Loucy (cell line): ENCODE results near the gene CCDC102B.

ENCODE experiments used
- H2AFZ ChIP-seq: fragments of 200-600 bp; sonication (generic); 2 replicates; pipeline ENCODE4 v1.6.0; 2016; ENCODE audit warnings: antibody characterized with exemption, mild to moderate bottlenecking, low read length, moderate library complexity
- H3F3A ChIP-seq: fragments of 200-600 bp; 2 replicates; pipeline ENCODE4 v1.6.0; 2016; ENCODE audit warnings: antibody characterized with exemption, low read depth, mild to moderate bottlenecking
- H3K27me3 ChIP-seq: fragments of 200-600 bp; sonication (generic); 2 replicates; pipeline ENCODE4 v1.6.1; 2014; ENCODE audit warnings: low read length, mild to moderate bottlenecking; ENCODE audit not compliant: insufficient read depth, poor library complexity, severe bottlenecking
- H3K36me3 ChIP-seq: fragments of 200-600 bp; sonication (generic); 2 replicates; pipeline ENCODE4 v1.6.1; 2016; ENCODE audit warnings: low read length; ENCODE audit not compliant: insufficient read depth
- H3K4me1 ChIP-seq: fragments of 200-600 bp; sonication (generic); 2 replicates; pipeline ENCODE4 v1.5.1; 2014; ENCODE audit warnings: low read length, mild to moderate bottlenecking; ENCODE audit not compliant: insufficient read depth, poor library complexity, severe bottlenecking
- H3K4me2 ChIP-seq: fragments of 200-600 bp; sonication (generic); 2 replicates; pipeline ENCODE4 v1.6.0; 2014; ENCODE audit warnings: antibody characterized with exemption, low read length, low read depth, mild to moderate bottlenecking; ENCODE audit not compliant: poor library complexity, severe bottlenecking
- H3K4me3 ChIP-seq: fragments of 200-600 bp; sonication (generic); 2 replicates; pipeline ENCODE4 v1.5.1; 2014; ENCODE audit warnings: low read length, mild to moderate bottlenecking, mixed read lengths; ENCODE audit not compliant: poor library complexity, severe bottlenecking
- H3K79me2 ChIP-seq: fragments of 200-600 bp; sonication (generic); 2 replicates; pipeline ENCODE4 v1.6.1; 2014; ENCODE audit warnings: low read length; ENCODE audit not compliant: insufficient read depth
- H3K9ac ChIP-seq: fragments of 200-600 bp; sonication (generic); 2 replicates; pipeline ENCODE4 v1.6.0; 2014; ENCODE audit warnings: mild to moderate bottlenecking, low read depth, low read length, moderate library complexity; ENCODE audit not compliant: poor library complexity, severe bottlenecking
- H3K9me2 ChIP-seq: fragments of 200-600 bp; sonication (generic); replicated peaks from 2 replicates; pipeline ENCODE4 v1.6.1; 2016; ENCODE audit warnings: low read depth, low read length, mixed read lengths
- H3K9me3 ChIP-seq: fragments of 200-600 bp; sonication (generic); 2 replicates; pipeline ENCODE4 v1.6.1; 2014; ENCODE audit warnings: mild to moderate bottlenecking, antibody characterized with exemption, low read length, low read depth; ENCODE audit not compliant: insufficient read depth
- H4K20me1 ChIP-seq: fragments of 200-600 bp; sonication (generic); 2 replicates; pipeline ENCODE4 v1.6.0; 2014; ENCODE audit warnings: antibody characterized with exemption, low read length, mild to moderate bottlenecking; ENCODE audit not compliant: insufficient read depth, poor library complexity, severe bottlenecking
- EZH2phosphoT487 ChIP-seq: fragments of 200-600 bp; IDR thresholded peaks from 2 replicates; pipeline ENCODE4 v1.6.1; 2018; ENCODE audit warnings: antibody characterized with exemption, mild to moderate bottlenecking, moderate library complexity, borderline replicate concordance
- TF ChIP-seq, protein P1 (sequence below): fragments of 200-600 bp; sonication (generic); conservative IDR thresholded peaks from 2 replicates; pipeline ENCODE4 v1.5.1; 2014; ENCODE audit warnings: mild to moderate bottlenecking, antibody characterized with exemption, low read length

Gene CCDC102B

DNA sequence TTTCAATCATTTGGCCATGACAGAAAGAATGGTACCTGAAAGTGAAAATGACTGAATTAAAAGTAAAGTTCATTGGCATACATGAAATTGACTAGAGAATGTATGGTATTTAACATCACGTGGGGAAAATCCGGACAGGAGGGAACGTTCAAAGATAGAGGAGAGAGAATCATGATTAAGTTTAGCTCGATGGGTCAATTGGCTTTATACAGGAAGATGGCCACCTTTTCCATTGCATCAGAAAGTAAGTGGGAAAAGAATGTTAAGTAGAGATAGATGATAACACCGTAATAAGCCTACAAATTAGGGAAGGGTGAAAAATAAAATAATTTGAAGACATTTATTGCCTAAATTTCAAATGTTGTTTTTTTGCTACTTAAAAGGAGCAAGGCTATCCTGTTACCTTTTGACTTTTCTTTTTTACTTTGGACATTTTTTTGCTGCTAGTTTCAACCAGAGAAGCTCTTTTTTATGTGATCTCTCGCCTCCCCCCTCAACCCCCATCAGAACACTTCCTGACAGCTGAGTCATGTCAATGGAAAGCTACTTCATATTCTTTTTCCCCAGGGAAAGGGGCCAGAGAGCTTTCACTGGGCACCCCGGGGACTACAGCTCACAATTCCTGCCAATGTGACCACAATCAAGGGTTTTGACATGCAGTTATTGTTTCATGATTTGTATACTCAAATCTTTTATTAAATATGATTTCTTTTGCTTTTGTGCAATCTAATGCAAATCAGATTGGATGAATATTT lies 767 bp upstream of the CCDC102B start:
- peak overlapping the region; percentile 65 for H3K4me2 ChIP-seq
- H3F3A ChIP-seq: no peaks in the 10 kb centered on the region
- no peaks in the 10 kb centered on the region for H3K9me3 ChIP-seq
- H3K79me2 ChIP-seq: no peaks in the 10 kb centered on the region
- H3K9me2 ChIP-seq: no peaks in the 10 kb centered on the region
- TF ChIP-seq, protein P1, sequence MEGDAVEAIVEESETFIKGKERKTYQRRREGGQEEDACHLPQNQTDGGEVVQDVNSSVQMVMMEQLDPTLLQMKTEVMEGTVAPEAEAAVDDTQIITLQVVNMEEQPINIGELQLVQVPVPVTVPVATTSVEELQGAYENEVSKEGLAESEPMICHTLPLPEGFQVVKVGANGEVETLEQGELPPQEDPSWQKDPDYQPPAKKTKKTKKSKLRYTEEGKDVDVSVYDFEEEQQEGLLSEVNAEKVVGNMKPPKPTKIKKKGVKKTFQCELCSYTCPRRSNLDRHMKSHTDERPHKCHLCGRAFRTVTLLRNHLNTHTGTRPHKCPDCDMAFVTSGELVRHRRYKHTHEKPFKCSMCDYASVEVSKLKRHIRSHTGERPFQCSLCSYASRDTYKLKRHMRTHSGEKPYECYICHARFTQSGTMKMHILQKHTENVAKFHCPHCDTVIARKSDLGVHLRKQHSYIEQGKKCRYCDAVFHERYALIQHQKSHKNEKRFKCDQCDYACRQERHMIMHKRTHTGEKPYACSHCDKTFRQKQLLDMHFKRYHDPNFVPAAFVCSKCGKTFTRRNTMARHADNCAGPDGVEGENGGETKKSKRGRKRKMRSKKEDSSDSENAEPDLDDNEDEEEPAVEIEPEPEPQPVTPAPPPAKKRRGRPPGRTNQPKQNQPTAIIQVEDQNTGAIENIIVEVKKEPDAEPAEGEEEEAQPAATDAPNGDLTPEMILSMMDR: no peak
- TF ChIP-seq EZH2phosphoT487: no peak
- H3K27me3 ChIP-seq: no peaks in the 10 kb centered on the region
- H3K4me3 ChIP-seq: peak overlapping the region; percentile 55
- no peaks in the 10 kb centered on the region for H3K36me3 ChIP-seq
- no peak overlapping the region for H3K9ac ChIP-seq
- no peak overlapping the region for H2AFZ ChIP-seq
- H4K20me1 ChIP-seq: no peaks in the 10 kb centered on the region
- peaks cover 26% of the 10 kb centered on the region for H3K4me1 ChIP-seq

- no peaks in the 10 kb centered on the region for H3F3A ChIP-seq
- no peak overlapping the region for H2AFZ ChIP-seq
- H3K9ac ChIP-seq: no peak overlapping the region
- no peaks in the 10 kb centered on the region for H3K79me2 ChIP-seq
- H3K9me2 ChIP-seq: no peaks in the 10 kb centered on the region
- H4K20me1 ChIP-seq: no peaks in the 10 kb centered on the region
- H3K27me3 ChIP-seq: no peaks in the 10 kb centered on the region
- no peaks in the 10 kb centered on the region for H3K9me3 ChIP-seq
- H3K4me2 ChIP-seq: no peak overlapping the region
- H3K4me3 ChIP-seq: no peak overlapping the region
- H3K4me1 ChIP-seq: peaks cover 26% of the 10 kb centered on the region
- no peaks in the 10 kb centered on the region for H3K36me3 ChIP-seq
- no peak for TF ChIP-seq EZH2phosphoT487
- TF ChIP-seq, protein P1: no peak
Measured at GRCh38 chr18:68800075-68800474, 2.2 kb downstream of the CCDC102B start.

DNA sequence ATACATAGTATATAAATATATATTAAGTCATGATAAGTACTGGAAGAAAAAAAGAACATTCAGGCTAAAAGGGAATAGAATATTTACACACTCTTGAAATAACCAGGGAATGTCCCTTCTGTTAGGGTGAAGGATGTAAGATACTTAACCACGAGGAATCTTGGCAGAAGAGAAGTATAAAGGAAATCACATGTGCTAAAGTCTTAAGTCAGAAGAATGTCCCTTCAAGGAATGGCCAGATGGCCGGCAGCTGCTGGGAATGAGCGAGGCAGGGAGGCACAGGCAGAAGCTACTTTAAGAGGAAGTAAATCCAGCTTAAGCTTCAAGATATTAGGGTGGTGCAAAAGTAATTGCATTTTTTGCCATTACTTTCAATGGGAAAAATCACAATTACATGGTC lies 5.5 kb downstream of the CCDC102B start:
- no peak overlapping the region for H3K4me2 ChIP-seq
- H3K9me2 ChIP-seq: no peaks in the 10 kb centered on the region
- H3K9me3 ChIP-seq: no peaks in the 10 kb centered on the region
- H3K36me3 ChIP-seq: no peaks in the 10 kb centered on the region
- H3K79me2 ChIP-seq: no peaks in the 10 kb centered on the region
- no peak for TF ChIP-seq EZH2phosphoT487
- H2AFZ ChIP-seq: no peak overlapping the region
- H3K4me1 ChIP-seq: peaks cover 2% of the 10 kb centered on the region
- H3K4me3 ChIP-seq: no peak overlapping the region
- H3K9ac ChIP-seq: no peak overlapping the region
- H3K27me3 ChIP-seq: no peaks in the 10 kb centered on the region
- no peaks in the 10 kb centered on the region for H4K20me1 ChIP-seq
- H3F3A ChIP-seq: no peaks in the 10 kb centered on the region

GRCh38 chr18:68817584-68817983 lies 19.7 kb downstream of the CCDC102B start:
- Histone ChIP-seq H3K27me3 (no peaks in the 10 kb centered on the region), H2AFZ (no peak overlapping the region), H3K36me3 (no peaks in the 10 kb centered on the region), H3K9me2 (no peaks in the 10 kb centered on the region), H3K9ac (no peak overlapping the region), H4K20me1 (no peaks in the 10 kb centered on the region), H3F3A (no peaks in the 10 kb centered on the region), H3K4me1 (no peaks in the 10 kb centered on the region), H3K4me3 (no peak overlapping the region), H3K4me2 (no peak overlapping the region), H3K9me3 (no peaks in the 10 kb centered on the region), H3K79me2 (no peaks in the 10 kb centered on the region)
- no peak for TF ChIP-seq EZH2phosphoT487
- TF ChIP-seq, protein P1: no peak
